Immature natural killer cell (primary cell): Measurements from ENCODE around the gene MAGI1. TPM values are rescaled to one million over a fixed set of nuclear protein-coding genes. Genes with fewer than 3 reads are reported as not detected.

Source experiments
- DNase-seq, 3 donors: peaks; one replicate each; pipeline ENCODE4 v3.0.0; 2022; ENCODE audit warnings: mixed read lengths in 1 of 3
- H3K27ac Mint-ChIP-seq, 6 donors: one replicate each; pipeline ENCODE4 v1.8.0; 2020; ENCODE audit warnings: mixed read lengths in 6 of 6, mild to moderate bottlenecking in 5 of 6, inconsistent platforms in 4 of 6, moderate library complexity in 3 of 6
- H3K27me3 Mint-ChIP-seq, 3 donors: one replicate each; pipeline ENCODE4 v1.8.0; 2020 to 2021; ENCODE audit warnings: low read depth in 3 of 3, mild to moderate bottlenecking in 3 of 3, mixed read lengths in 3 of 3, moderate library complexity in 3 of 3, inconsistent platforms in 1 of 3
- H3K36me3 Mint-ChIP-seq, 3 donors: one replicate each; pipeline ENCODE4 v1.8.0; 2020; ENCODE audit warnings: mixed read lengths in 3 of 3, inconsistent platforms in 2 of 3, mild to moderate bottlenecking in 2 of 3
- H3K4me1 Mint-ChIP-seq, 2 donors: one replicate each; pipeline ENCODE4 v1.8.0; 2020; ENCODE audit warnings: inconsistent platforms in 2 of 2, mild to moderate bottlenecking in 2 of 2, mixed read lengths in 2 of 2, moderate library complexity in 1 of 2
- H3K4me3 Mint-ChIP-seq, 5 donors: one replicate each; pipeline ENCODE4 v1.8.0; 2020; ENCODE audit warnings: mild to moderate bottlenecking in 5 of 5, mixed read lengths in 5 of 5, inconsistent platforms in 3 of 5, moderate library complexity in 3 of 5
- H3K9me3 Mint-ChIP-seq, 6 donors: one replicate each; pipeline ENCODE4 v1.8.0; 2020; ENCODE audit warnings: mild to moderate bottlenecking in 6 of 6, mixed read lengths in 6 of 6, inconsistent platforms in 4 of 6, moderate library complexity in 3 of 6
- polyA plus RNA-seq, 3 donors: library from polyadenylated mRNA; unstranded; fragments of 300-500 nt; fragmentation: Illumina TruSeq; gene quantifications; one replicate each; pipeline ENCODE4 v1.2.3, GENCODE V29; 2021

MAGI1 gene
- polyA plus RNA-seq, 3 donors from 2014 or later, result not detected

DNA sequence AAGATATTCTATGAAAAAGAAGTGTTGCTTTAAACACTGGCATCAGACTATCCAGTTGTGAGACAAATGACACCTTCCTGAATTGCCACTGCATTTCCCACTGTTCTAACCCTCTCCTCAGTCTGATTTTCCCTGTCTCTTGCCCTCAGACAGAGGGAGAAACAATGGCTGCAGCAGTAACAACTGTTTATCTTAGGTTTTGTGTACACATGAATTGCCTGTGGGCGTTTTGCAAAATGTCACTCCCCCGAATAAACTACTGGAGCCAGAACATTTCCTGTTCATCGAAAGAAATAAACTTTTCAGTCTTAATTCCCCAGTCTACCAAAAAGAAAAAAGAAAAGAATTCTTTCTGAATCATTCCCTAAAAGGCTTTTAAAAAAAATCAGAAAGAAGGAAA lies 155.1 kb downstream of the MAGI1 start:
- no peaks in the 10 kb centered on the region for H3K36me3 Mint-ChIP-seq
- no peaks in the 10 kb centered on the region for H3K4me1 Mint-ChIP-seq

GRCh38 chr3:65880350-65880749 lies 158.4 kb downstream of the MAGI1 start:
- peaks cover 0 to 10% (median 1%) of the 10 kb centered on the region in 3 donors for H3K27me3 Mint-ChIP-seq
- H3K4me3 Mint-ChIP-seq, result no peak overlapping the region
- H3K27ac Mint-ChIP-seq, result no peak overlapping the region
- H3K9me3 Mint-ChIP-seq, result peaks cover 0 to 13% (median 2%) of the 10 kb centered on the region in 6 donors
- no peaks in the 10 kb centered on the region for H3K4me1 Mint-ChIP-seq
- H3K36me3 Mint-ChIP-seq, result no peaks in the 10 kb centered on the region
- no peak for DNase-seq

More for the DNA sequence above, 155.1 kb downstream of the MAGI1 start:
- Mint-ChIP-seq H3K9me3 (peaks cover 0 to 16% (median under 1%) of the 10 kb centered on the region in 6 donors), H3K4me3 (no peak overlapping the region), H3K27me3 (peaks cover 1 to 10% (median 4%) of the 10 kb centered on the region in 3 donors), H3K27ac (no peak overlapping the region)
- DNase-seq, result no peak

- H3K9me3 Mint-ChIP-seq, result peaks cover 0 to 13% (median 2%) of the 10 kb centered on the region in 6 donors
Observed at GRCh38 chr3:65879372-65879771, 159.3 kb downstream of the MAGI1 start.

GRCh38 chr3:65878831-65879230 lies 159.9 kb downstream of the MAGI1 start:
- H3K36me3 Mint-ChIP-seq, result no peaks in the 10 kb centered on the region
- H3K9me3 Mint-ChIP-seq, result peaks cover 0 to 13% (median 2%) of the 10 kb centered on the region in 6 donors
- DNase-seq, result no peak
- H3K27me3 Mint-ChIP-seq, result peaks cover 0 to 5% (median 1%) of the 10 kb centered on the region in 3 donors
- H3K4me3 Mint-ChIP-seq, result no peak overlapping the region
- no peak overlapping the region for H3K27ac Mint-ChIP-seq
- no peaks in the 10 kb centered on the region for H3K4me1 Mint-ChIP-seq

More at GRCh38 chr3:65879372-65879771, 159.3 kb downstream of the MAGI1 start:
- no peaks in the 10 kb centered on the region for H3K4me1 Mint-ChIP-seq
- H3K27ac Mint-ChIP-seq, result no peak overlapping the region
- H3K27me3 Mint-ChIP-seq, result peaks cover 0 to 10% (median 1%) of the 10 kb centered on the region in 3 donors
- no peak for DNase-seq
- no peak overlapping the region for H3K4me3 Mint-ChIP-seq
- no peaks in the 10 kb centered on the region for H3K36me3 Mint-ChIP-seq

DNA sequence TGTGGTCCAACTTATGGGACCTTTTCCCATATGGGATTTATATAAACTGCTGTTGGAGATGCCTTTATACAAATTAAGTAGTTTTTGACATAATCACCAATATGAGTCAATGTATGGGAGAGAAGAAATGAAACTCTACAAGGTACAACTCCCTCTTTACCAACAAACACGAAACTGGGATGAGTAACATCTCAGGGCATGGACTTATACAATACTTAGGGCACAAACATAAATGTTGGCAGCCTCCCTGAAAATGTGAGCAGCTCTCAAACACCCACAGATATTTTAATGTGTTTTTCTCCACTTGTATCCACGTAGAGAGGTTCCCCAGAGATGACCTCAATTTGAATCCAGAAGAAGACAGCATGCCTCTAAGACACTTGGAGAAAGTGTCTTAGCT lies 161.6 kb downstream of the MAGI1 start:
- no peak for DNase-seq
- Mint-ChIP-seq H3K36me3 (no peaks in the 10 kb centered on the region), H3K4me3 (no peak overlapping the region), H3K9me3 (peaks cover 0 to 8% (median 2%) of the 10 kb centered on the region in 6 donors), H3K27me3 (peaks cover 0 to 2% (median 0%) of the 10 kb centered on the region in 3 donors), H3K4me1 (no peaks in the 10 kb centered on the region), H3K27ac (no peak overlapping the region)

DNA sequence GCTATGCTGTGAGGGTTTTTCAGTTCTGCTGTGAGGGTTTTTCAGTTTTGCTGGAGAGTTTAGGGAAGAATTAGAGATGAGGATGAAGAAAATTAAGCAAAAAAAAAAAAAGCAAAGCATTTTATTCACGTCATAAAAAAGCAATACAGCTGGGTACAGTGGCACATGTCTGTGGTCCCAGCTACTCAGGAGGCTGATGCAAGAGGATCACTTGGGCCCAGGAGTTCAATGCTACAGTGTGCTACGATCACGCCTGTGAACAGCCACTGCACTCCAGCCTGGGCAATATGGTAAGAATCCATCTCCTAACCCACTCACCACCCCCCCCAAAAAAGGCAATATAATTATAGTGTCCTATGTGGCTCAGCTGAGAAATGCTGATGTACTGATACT lies 162.7 kb downstream of the MAGI1 start:
- peaks cover 0 to 14% (median 2%) of the 10 kb centered on the region in 6 donors for H3K9me3 Mint-ChIP-seq
- H3K27ac Mint-ChIP-seq, result no peak overlapping the region

GRCh38 chr3:65875393-65876027 lies 163.2 kb downstream of the MAGI1 start:
- peaks cover 0 to 2% (median 0%) of the 10 kb centered on the region in 3 donors for H3K27me3 Mint-ChIP-seq
- no peak overlapping the region for H3K27ac Mint-ChIP-seq
- no peak overlapping the region for H3K4me3 Mint-ChIP-seq
- no peaks in the 10 kb centered on the region for H3K4me1 Mint-ChIP-seq
- DNase-seq, result no peak
- H3K9me3 Mint-ChIP-seq, result peaks cover 0 to 12% (median 2%) of the 10 kb centered on the region in 6 donors
- no peaks in the 10 kb centered on the region for H3K36me3 Mint-ChIP-seq

More for the DNA sequence above, 162.7 kb downstream of the MAGI1 start:
- DNase-seq, result no peak
- H3K27me3 Mint-ChIP-seq, result peaks cover 0 to 2% (median 0%) of the 10 kb centered on the region in 3 donors
- no peaks in the 10 kb centered on the region for H3K4me1 Mint-ChIP-seq
- H3K4me3 Mint-ChIP-seq, result no peak overlapping the region
- H3K36me3 Mint-ChIP-seq, result no peaks in the 10 kb centered on the region

DNA sequence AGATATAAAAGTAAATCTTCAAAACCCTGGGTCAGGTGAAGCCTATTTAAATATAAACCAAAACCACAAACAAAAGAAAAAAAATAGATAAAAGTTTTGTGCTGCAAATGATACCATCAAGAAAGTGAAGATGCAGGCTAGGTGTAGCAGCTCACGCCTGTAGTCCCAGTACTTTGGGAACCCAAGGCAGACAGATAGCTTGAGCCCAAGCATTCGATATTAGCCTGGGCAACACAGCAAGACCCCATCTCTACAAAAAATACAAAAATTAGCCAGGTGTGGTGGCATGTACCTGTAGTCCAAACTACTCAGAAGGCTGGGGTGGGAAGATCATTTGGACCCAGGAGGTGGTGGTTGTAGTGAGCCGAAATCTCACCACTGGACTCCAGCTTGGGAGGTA lies 164.8 kb downstream of the MAGI1 start:
- Mint-ChIP-seq H3K4me1 (no peaks in the 10 kb centered on the region), H3K27ac (no peak overlapping the region), H3K27me3 (peaks cover 0 to 2% (median 0%) of the 10 kb centered on the region in 3 donors), H3K36me3 (no peaks in the 10 kb centered on the region), H3K9me3 (peaks cover 0 to 7% (median 3%) of the 10 kb centered on the region in 6 donors), H3K4me3 (no peak overlapping the region)
- DNase-seq, result no peak

- H3K4me3 Mint-ChIP-seq, result no peak overlapping the region
- H3K9me3 Mint-ChIP-seq, result peaks cover 0 to 9% (median 5%) of the 10 kb centered on the region in 6 donors
- no peak for DNase-seq
- H3K4me1 Mint-ChIP-seq, result no peaks in the 10 kb centered on the region
- H3K36me3 Mint-ChIP-seq, result no peaks in the 10 kb centered on the region
- no peak overlapping the region for H3K27ac Mint-ChIP-seq
- H3K27me3 Mint-ChIP-seq, result peaks cover 0 to 2% (median 0%) of the 10 kb centered on the region in 3 donors
Observed at GRCh38 chr3:65873028-65873427, 165.7 kb downstream of the MAGI1 start.

DNA sequence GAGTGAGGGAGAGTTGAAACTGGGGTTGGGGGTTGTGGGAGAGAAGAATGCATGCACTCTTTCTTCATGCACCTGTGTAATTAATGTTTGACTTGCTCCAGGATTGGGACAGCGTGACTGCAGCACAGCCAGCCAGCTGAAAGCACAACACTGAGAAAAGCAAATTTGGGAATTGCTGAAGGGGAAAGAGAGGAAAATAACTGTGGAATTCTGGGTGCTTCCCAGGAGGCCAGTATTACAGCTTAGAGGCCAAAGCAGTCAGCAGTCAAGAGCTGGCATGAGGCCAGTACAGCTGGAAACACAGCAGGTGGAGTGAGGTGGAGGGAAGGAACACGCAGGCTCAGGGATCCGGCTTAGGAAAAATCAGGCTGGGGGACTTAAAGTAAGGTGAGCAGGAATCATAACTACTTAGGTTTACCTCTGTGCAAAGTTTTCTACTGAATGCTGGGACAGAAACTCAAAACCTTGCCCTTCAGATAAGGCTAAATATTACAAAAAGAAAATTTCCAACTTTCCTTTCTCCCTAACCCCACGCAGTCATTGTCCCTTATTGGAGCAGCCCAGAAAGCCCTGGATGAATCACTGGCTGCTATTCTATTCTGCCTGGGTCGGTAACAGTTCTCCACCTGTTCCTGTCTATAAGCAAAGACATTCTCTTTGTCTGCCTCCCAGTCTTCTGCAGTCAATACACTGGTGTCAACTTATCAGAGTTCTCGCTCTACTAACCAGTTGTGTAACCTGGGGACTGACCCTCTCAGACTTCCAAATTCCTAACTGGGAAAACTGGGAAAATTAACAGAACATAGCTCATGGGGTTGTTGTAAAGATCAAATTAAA lies 167.2 kb downstream of the MAGI1 start:
- no peaks in the 10 kb centered on the region for H3K36me3 Mint-ChIP-seq
- no peak overlapping the region for H3K27ac Mint-ChIP-seq
- H3K4me3 Mint-ChIP-seq, result no peak overlapping the region
- H3K4me1 Mint-ChIP-seq, result no peaks in the 10 kb centered on the region
- H3K27me3 Mint-ChIP-seq, result peaks cover 0 to 2% (median 0%) of the 10 kb centered on the region in 3 donors
- peaks cover 0 to 9% (median 5%) of the 10 kb centered on the region in 6 donors for H3K9me3 Mint-ChIP-seq
- DNase-seq, result no peak

GRCh38 chr3:65869798-65870197 lies 168.9 kb downstream of the MAGI1 start:
- peaks cover 0 to 2% (median 0%) of the 10 kb centered on the region in 3 donors for H3K27me3 Mint-ChIP-seq
- no peak overlapping the region for H3K27ac Mint-ChIP-seq
- no peaks in the 10 kb centered on the region for H3K36me3 Mint-ChIP-seq
- no peaks in the 10 kb centered on the region for H3K4me1 Mint-ChIP-seq
- peaks cover 0 to 9% (median 4%) of the 10 kb centered on the region in 6 donors for H3K9me3 Mint-ChIP-seq
- H3K4me3 Mint-ChIP-seq, result no peak overlapping the region
- no peak for DNase-seq

GRCh38 chr3:65867463-65868210 lies 171.1 kb downstream of the MAGI1 start:
- Mint-ChIP-seq H3K36me3 (no peaks in the 10 kb centered on the region), H3K4me1 (no peaks in the 10 kb centered on the region), H3K9me3 (peaks cover 0 to 12% (median 4%) of the 10 kb centered on the region in 6 donors), H3K4me3 (no peak overlapping the region), H3K27me3 (peaks cover 0 to 2% (median 0%) of the 10 kb centered on the region in 3 donors), H3K27ac (no peak overlapping the region)
- DNase-seq, result no peak

DNA sequence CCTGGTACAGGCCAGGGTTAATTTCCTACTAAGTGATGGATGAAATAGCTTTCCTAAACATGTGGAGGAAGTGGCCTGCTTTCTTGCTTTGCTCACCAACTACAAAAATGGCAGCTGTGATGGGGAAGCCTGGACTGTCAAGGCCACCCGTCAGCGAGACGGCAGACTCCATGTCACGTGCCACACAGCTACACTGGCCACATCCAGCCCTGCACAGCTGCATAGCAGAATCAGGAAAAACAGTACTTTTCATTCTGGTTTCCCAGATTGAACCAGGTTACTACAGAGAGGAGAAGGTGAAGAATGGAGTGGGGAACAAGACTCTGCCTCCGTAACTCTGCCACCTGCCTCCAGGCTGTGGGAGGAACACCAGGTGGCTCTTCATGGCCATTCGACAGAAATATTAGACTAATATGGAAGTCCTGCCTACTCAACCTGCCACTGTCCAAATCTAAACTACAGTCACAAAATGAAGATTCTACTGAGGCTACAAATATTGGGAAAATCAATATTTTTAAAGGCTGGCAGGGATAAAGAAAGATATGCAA lies 174.3 kb downstream of the MAGI1 start:
- no peaks in the 10 kb centered on the region for H3K4me1 Mint-ChIP-seq

More for the DNA sequence above, 174.3 kb downstream of the MAGI1 start:
- Mint-ChIP-seq H3K4me3 (no peak overlapping the region), H3K9me3 (peaks cover 1 to 12% (median 4%) of the 10 kb centered on the region in 6 donors), H3K27me3 (peaks cover 0 to 3% (median 0%) of the 10 kb centered on the region in 3 donors), H3K27ac (no peak overlapping the region), H3K36me3 (no peaks in the 10 kb centered on the region)
- no peak for DNase-seq
